ENCODE measurements around the gene ITPR3.

DNA sequence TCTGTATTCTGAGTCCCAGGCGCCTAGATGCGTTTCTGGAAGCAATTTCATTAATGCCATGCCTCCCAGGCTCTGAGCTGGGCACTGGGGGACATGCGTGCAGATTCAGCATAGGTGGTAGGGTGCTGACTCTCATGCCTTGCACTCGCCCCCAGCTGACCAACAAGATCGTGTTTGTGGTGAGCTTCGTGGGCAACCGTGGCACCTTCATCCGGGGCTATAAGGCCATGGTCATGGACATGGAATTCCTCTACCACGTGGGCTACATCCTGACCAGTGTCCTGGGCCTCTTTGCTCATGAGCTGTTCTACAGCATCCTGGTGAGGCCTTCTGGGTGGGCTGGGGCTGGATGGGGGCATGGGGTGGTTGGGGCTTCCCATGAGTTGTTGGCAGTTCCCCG is 68.8 kb downstream of the ITPR3 start:
- TF ChIP-seq EP300 (IDR thresholded peaks at IDR 0.05; ENCODE audit: low read depth) = no peak
- TF ChIP-seq POLR2AphosphoS5 (IDR thresholded peaks at IDR 0.05) = no peak
- TF ChIP-seq, protein P1, sequence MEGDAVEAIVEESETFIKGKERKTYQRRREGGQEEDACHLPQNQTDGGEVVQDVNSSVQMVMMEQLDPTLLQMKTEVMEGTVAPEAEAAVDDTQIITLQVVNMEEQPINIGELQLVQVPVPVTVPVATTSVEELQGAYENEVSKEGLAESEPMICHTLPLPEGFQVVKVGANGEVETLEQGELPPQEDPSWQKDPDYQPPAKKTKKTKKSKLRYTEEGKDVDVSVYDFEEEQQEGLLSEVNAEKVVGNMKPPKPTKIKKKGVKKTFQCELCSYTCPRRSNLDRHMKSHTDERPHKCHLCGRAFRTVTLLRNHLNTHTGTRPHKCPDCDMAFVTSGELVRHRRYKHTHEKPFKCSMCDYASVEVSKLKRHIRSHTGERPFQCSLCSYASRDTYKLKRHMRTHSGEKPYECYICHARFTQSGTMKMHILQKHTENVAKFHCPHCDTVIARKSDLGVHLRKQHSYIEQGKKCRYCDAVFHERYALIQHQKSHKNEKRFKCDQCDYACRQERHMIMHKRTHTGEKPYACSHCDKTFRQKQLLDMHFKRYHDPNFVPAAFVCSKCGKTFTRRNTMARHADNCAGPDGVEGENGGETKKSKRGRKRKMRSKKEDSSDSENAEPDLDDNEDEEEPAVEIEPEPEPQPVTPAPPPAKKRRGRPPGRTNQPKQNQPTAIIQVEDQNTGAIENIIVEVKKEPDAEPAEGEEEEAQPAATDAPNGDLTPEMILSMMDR (IDR thresholded peaks at IDR 0.05) = no peak
- TF ChIP-seq POLR2A (IDR thresholded peaks at IDR 0.05) = no peak

All from transverse colon (tissue), 4 donors.